GM21423 (cell line): ENCODE measurements around the gene SERTAD1.

Source experiments
- ATAC-seq: cut with Tn5 transposase; IDR thresholded peaks from one replicate; pipeline ENCODE4 v1.9.1; 2021; ENCODE audit warnings: mild to moderate bottlenecking, moderate library complexity; ENCODE audit not compliant: unreplicated experiment

SERTAD1 gene

DNA sequence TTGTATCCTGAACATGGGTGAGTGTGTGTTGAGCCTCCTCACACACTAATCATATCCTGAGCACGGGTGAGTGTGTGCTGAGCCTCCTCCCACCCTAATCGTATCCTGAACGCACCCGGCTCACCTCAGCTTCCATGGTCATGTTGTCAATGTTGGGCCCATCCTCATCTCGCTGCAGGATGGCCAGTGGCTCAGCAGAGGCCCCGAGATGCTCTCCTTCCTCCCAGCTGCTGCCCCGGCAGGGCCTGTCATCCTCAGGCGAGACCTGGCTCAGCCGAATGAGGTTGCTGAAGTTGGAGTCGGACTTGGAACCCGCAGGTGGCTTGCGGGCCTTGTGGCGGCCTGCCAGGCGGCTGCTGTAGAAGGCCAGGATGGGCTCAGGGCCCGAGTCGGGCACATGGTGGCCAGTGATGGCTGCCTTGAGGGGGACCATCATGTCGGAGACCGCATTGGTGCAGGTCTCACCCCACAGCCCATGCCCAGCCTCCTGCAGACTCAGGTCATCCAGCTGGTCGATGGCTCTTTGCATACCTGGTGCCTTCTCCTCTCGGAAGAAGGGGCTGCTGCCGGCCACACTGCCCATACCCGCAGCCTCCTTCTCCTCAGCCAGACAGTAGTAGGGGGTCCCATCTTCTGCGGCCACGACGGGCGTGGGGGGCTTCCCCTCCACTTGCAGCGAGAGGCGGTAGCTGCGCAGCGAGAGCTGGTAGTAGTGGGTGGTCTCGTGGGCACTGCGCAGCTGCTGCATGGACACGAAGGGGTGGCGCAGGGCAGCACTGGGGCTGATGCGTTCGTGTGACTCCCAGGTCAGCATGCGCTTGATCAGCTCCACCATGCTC, 45.4 kb downstream of the SERTAD1 start:
- ATAC-seq = no peak

DNA sequence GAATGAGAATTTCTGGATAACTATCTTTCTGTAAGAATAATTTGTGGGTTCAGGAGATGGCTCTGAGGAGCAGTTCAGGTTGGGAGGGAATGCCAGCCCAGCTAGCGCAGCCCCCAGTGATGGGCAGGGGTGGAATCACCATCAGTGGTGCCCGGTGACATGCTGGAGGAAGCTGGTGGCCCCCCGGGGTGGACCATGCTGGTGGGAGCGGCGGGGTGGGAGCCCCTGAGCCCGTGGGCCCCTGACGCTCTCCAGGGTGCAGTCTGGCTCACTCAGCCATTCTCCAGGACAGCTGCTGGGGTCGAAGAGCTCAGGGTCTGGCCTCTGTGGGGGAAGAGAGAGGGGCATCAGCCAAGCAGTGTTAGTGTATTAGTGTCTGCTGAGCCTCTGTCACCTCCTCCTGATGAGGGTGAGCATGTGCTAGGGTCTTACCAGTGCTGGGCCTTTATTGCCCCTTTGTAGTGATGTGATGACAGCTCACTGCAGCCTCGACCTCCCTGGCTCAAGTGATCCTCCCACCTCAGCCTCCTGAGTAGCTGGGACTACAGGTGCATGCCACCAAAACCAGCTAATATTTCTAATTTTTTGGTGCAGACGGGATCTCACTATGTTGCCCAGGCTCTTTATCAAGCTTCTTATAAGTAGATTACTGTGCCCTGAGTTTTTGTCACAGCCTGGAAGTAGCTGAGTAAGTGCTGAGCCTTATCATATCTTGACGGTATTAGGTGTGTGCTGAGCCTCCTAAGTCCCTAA, 46.2 kb downstream of the SERTAD1 start:
- ATAC-seq = no peak

DNA sequence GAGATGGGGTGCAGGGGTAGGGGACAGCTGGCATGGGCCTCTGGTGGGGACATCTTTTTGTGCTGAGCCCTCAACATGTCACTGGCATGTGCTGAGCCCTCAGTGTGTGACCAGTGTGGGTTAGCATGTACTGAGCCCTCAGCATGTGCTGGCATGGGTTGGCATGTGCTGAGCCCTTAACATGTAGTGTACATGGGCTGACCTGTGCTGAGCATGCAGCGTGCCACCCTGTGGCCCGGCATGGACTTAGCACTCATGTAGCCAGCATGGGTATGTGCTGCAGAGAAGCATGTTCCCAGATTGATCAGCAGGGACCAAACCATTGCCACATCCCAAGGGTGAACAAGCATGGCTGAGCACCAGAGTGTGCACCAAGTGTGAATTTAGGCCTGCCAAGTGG, 47.3 kb downstream of the SERTAD1 start:
- ATAC-seq = no peak

DNA sequence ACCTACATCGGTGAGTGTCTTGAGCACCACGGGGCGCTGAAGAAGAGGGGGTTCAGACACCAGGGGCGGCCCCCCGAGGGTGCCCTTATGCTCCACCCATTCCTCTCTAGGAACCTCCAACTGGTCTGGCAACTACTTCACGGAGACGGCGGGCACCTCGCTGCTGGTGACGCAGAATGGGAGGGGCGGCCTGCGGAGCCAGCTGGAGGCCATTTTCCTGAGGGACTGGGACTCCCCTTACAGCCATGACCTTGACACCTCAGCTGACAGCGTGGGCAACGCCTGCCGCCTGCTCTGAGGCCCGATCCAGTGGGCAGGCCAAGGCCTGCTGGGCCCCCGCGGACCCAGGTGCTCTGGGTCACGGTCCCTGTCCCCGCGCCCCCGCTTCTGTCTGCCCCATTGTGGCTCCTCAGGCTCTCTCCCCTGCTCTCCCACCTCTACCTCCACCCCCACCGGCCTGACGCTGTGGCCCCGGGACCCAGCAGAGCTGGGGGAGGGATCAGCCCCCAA, 47.9 kb downstream of the SERTAD1 start:
- no peak for ATAC-seq

- no peak for ATAC-seq
Measured at GRCh38 chr19:40376286-40376862, 49.4 kb downstream of the SERTAD1 start.

- ATAC-seq = no peak
Measured at GRCh38 chr19:40374084-40374483, 51.7 kb downstream of the SERTAD1 start.

- ATAC-seq = no peak
Measured at GRCh38 chr19:40371802-40372122, 54.0 kb downstream of the SERTAD1 start.
